ENCODE measurements around the gene CDC7.

CDC7 gene

GRCh38 chr1:91513706-91514105 lies 13.1 kb downstream of the CDC7 start:
- TF ChIP-seq, protein P1, sequence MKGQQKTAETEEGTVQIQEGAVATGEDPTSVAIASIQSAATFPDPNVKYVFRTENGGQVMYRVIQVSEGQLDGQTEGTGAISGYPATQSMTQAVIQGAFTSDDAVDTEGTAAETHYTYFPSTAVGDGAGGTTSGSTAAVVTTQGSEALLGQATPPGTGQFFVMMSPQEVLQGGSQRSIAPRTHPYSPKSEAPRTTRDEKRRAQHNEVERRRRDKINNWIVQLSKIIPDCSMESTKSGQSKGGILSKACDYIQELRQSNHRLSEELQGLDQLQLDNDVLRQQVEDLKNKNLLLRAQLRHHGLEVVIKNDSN (IDR thresholded peaks at IDR 0.05) = no peak
- TF ChIP-seq FOXM1 (IDR thresholded peaks at IDR 0.05; ENCODE audit: borderline replicate concordance, low read depth) = no peak

- TF ChIP-seq CREB1 (IDR thresholded peaks at IDR 0.05; ENCODE audit: low read depth) = no peak
- TF ChIP-seq TAF1 (IDR thresholded peaks at IDR 0.05; ENCODE audit: low read depth) = no peak
- TF ChIP-seq EGR1 (IDR thresholded peaks at IDR 0.05) = no peak
- TF ChIP-seq YY1 (IDR thresholded peaks at IDR 0.05; ENCODE audit: low read depth) = no peak
- TF ChIP-seq, protein P1 (IDR thresholded peaks at IDR 0.05) = no peak
- no peak for TF ChIP-seq EP300 (IDR thresholded peaks at IDR 0.05; ENCODE audit: borderline replicate concordance)
- TF ChIP-seq, protein P2, sequence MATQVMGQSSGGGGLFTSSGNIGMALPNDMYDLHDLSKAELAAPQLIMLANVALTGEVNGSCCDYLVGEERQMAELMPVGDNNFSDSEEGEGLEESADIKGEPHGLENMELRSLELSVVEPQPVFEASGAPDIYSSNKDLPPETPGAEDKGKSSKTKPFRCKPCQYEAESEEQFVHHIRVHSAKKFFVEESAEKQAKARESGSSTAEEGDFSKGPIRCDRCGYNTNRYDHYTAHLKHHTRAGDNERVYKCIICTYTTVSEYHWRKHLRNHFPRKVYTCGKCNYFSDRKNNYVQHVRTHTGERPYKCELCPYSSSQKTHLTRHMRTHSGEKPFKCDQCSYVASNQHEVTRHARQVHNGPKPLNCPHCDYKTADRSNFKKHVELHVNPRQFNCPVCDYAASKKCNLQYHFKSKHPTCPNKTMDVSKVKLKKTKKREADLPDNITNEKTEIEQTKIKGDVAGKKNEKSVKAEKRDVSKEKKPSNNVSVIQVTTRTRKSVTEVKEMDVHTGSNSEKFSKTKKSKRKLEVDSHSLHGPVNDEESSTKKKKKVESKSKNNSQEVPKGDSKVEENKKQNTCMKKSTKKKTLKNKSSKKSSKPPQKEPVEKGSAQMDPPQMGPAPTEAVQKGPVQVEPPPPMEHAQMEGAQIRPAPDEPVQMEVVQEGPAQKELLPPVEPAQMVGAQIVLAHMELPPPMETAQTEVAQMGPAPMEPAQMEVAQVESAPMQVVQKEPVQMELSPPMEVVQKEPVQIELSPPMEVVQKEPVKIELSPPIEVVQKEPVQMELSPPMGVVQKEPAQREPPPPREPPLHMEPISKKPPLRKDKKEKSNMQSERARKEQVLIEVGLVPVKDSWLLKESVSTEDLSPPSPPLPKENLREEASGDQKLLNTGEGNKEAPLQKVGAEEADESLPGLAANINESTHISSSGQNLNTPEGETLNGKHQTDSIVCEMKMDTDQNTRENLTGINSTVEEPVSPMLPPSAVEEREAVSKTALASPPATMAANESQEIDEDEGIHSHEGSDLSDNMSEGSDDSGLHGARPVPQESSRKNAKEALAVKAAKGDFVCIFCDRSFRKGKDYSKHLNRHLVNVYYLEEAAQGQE (IDR thresholded peaks at IDR 0.05; ENCODE audit: low read depth) = no peak
- no peak for TF ChIP-seq TEAD4 (IDR thresholded peaks at IDR 0.05)
- no peak for TF ChIP-seq FOXM1 (IDR thresholded peaks at IDR 0.05; ENCODE audit: borderline replicate concordance, low read depth)
- TF ChIP-seq ZBTB7A (IDR thresholded peaks at IDR 0.05; ENCODE audit: low read depth) = no peak
Observed at GRCh38 chr1:91515994-91516393, 15.3 kb downstream of the CDC7 start.

- TF ChIP-seq FOXM1 (IDR thresholded peaks at IDR 0.05; ENCODE audit: borderline replicate concordance, low read depth) (no peak), CEBPB (IDR thresholded peaks at IDR 0.05) (no peak)
Observed at GRCh38 chr1:91520942-91521507, 20.4 kb downstream of the CDC7 start.

DNA sequence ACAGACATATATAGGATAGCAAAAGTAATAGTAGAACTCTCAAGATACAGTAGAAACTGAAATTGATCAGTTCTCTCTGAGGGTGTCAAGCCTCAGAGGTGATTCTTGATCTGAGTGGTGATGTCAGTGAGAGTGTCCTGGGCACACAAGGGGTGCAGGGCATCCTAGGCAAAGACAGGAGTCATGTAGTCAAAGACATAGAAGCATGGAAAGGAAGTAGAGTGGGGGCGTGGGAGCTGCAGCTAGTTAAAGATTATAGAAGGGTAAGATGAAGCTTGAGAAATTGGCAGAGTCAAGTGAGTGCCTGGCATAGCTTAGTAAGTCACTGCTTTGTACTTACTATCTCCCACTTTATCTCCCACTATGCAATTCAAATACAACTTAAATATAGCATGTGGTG lies 22.8 kb downstream of the CDC7 start:
- TF ChIP-seq, protein P1 (IDR thresholded peaks at IDR 0.05) = no peak
- TF ChIP-seq FOXM1 (IDR thresholded peaks at IDR 0.05; ENCODE audit: borderline replicate concordance, low read depth) (no peak), TCF12 (IDR thresholded peaks at IDR 0.05; ENCODE audit: low read depth) (no peak), YY1 (IDR thresholded peaks at IDR 0.05; ENCODE audit: low read depth) (no peak), EGR1 (IDR thresholded peaks at IDR 0.05) (no peak), TEAD4 (IDR thresholded peaks at IDR 0.05) (no peak), ZBTB7A (IDR thresholded peaks at IDR 0.05; ENCODE audit: low read depth) (no peak), EP300 (IDR thresholded peaks at IDR 0.05; ENCODE audit: borderline replicate concordance) (no peak), TAF1 (IDR thresholded peaks at IDR 0.05; ENCODE audit: low read depth) (no peak), RAD21 (IDR thresholded peaks at IDR 0.05; ENCODE audit: low read depth) (no peak), NFIC (IDR thresholded peaks at IDR 0.05) (no peak)
- TF ChIP-seq, protein P2 (IDR thresholded peaks at IDR 0.05; ENCODE audit: low read depth) = no peak
- TF ChIP-seq, protein P3, sequence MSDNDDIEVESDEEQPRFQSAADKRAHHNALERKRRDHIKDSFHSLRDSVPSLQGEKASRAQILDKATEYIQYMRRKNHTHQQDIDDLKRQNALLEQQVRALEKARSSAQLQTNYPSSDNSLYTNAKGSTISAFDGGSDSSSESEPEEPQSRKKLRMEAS (IDR thresholded peaks at IDR 0.05) = no peak

DNA sequence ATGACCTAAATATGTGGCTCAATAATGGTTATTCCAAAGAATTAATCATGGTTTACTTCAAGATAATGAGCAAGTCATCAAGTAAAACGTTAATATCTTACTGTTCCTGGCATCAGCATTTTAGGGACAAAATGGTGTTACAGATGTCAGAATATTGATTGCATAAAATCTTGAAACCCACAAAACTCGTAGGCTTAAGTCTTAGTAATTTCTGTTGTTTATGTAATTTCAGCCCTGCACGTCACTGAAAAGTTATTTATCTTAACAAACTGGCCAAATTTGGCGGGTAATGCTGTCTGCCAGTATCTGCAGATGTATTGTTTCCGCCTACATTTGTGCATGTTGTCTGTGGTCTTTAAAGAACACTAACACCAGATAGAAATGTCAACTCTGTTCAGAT lies 25.8 kb downstream of the CDC7 start:
- TF ChIP-seq EGR1 (IDR thresholded peaks at IDR 0.05) = no peak

- no peak for TF ChIP-seq TCF12 (IDR thresholded peaks at IDR 0.05; ENCODE audit: low read depth)
- no peak for TF ChIP-seq TEAD4 (IDR thresholded peaks at IDR 0.05)
- no peak for TF ChIP-seq EP300 (IDR thresholded peaks at IDR 0.05; ENCODE audit: borderline replicate concordance)
- TF ChIP-seq, protein P2 (IDR thresholded peaks at IDR 0.05; ENCODE audit: low read depth) = no peak
- TF ChIP-seq TAF1 (IDR thresholded peaks at IDR 0.05; ENCODE audit: low read depth) = no peak
- no peak for TF ChIP-seq RAD21 (IDR thresholded peaks at IDR 0.05; ENCODE audit: low read depth)
Observed at GRCh38 chr1:91527266-91527765, 26.7 kb downstream of the CDC7 start.

Data from Ishikawa (cell line).